ENCODE results near the gene LAPTM5. TPM values are rescaled to one million over a fixed set of nuclear protein-coding genes. Genes with fewer than 3 reads are reported as not detected.

The LAPTM5 gene
- total and polyA plus RNA-seq, 10 of the 15 experiments (the other 5 are each of a cell fraction or from before 2014, with no cell fraction given) = 24.1 to 1,034 (median 687) TPM

GRCh38 chr1:30748098-30748698 is 9.4 kb downstream of the LAPTM5 start:
- no peaks in the 10 kb centered on the region for H3K9me3 ChIP-seq (replicated peaks; ENCODE audit: control insufficient read depth, insufficient read depth, low read length)
- H3K4me3 ChIP-seq = peak overlapping the region; percentile 98
- ATAC-seq (peak; percentile 4), DNase-seq (ENCODE audit: low read depth, low spot score) (no peak), FAIRE-seq (no peak)
- peak overlapping the region; percentile 75 for H3K4me2 ChIP-seq (ENCODE audit: control insufficient read depth, insufficient read depth)
- H3K4me1 ChIP-seq (ENCODE audit: control insufficient read depth, insufficient read depth, low read length) = peaks cover 91% of the 10 kb centered on the region
- no TSS peak for BruUV-seq (replicated peaks)
- H3K27me3 ChIP-seq (replicated peaks in 1 of 2; ENCODE audit: control insufficient read depth in 2 of 2, insufficient read depth in 2 of 2, low read length in 1 of 2) = no peaks in the 10 kb centered on the region
- SMC1A ChIA-PET (ENCODE audit: uncharacterized antibody, unreplicated experiment) = interaction anchor here (0.8 to 24.8 kb wide), 4 partner anchors 11 to 33 kb away, joined by 3 to 556 read pairs (median 344); partner anchors contain the start of genes LAPTM5 and MATN1
- POLR2A ChIA-PET = interaction anchor here (1.7 to 22.5 kb wide), 3 partner anchors 12 to 26 kb away, joined by 3 to 741 read pairs (median 10); partner anchors contain the start of gene LAPTM5
- CTCF ChIA-PET = interaction anchor here (0.8 to 16.5 kb wide), 6 partner anchors 11 to 34 kb away, joined by 3 to 161 read pairs (median 26); partner anchors contain the start of gene MATN1
- H3K27ac ChIP-seq (ENCODE audit: control insufficient read depth, insufficient read depth) = peak overlapping the region; percentile 93
- intact Hi-C loops (cut with micrococcal nuclease; ENCODE audit: unreplicated experiment) (loop anchor here (2.0 kb wide), 1 partner anchor 17 kb away; no protein-coding TSS in a partner anchor), in situ Hi-C loops (cut with MboI) (no loop called here)
- H3K9ac ChIP-seq (ENCODE audit: control insufficient read depth, insufficient read depth, low read length) = peak overlapping the region; percentile 97
- peaks cover 10 to 16% of the 10 kb centered on the region in 2 experiments for H3K36me3 ChIP-seq (ENCODE audit: control insufficient read depth in 2 of 2, insufficient read depth in 2 of 2, low read length in 1 of 2)
- RAD21 ChIA-PET (ENCODE audit: unreplicated experiment) = interaction anchor here (0.8 to 15.3 kb wide), 4 partner anchors 11 to 31 kb away, joined by 4 to 462 read pairs (median 112); partner anchors contain the start of gene LAPTM5
- peaks cover 100% of the 10 kb centered on the region for H3K79me2 ChIP-seq (ENCODE audit: control insufficient read depth, insufficient read depth, low read length)
- 10% methylated on average over 9 of the region's 9 CpGs for WGBS (ENCODE audit: insufficient coverage, insufficient replicate concordance, low lambda C conversion rate, missing lambda C conversion rate)
- no peaks in the 10 kb centered on the region for H4K20me1 ChIP-seq (ENCODE audit: control insufficient read depth, insufficient read depth)
- no peak overlapping the region for H2AFZ ChIP-seq (ENCODE audit: control insufficient read depth, low read depth, low read length)
- TF ChIP-seq CREB1 (IDR thresholded peaks at IDR 0.05; ENCODE audit: low read depth) (no peak), POU2F2 (IDR thresholded peaks at IDR 0.05; ENCODE audit: borderline replicate concordance, low read depth, low read length) (peak; percentile 11; the same call in 1 of the 3 replicates), IKZF2 (IDR thresholded peaks at IDR 0.05) (peak; percentile 31 to 46; a peak in 3 of 4 replicates), USF1 (IDR thresholded peaks at IDR 0.05; ENCODE audit: borderline replicate concordance, extremely low read length, insufficient read depth, low read depth, low read length) (no peak), NR2C1 (IDR thresholded peaks at IDR 0.05) (no peak), ATF2 (IDR thresholded peaks at IDR 0.05; ENCODE audit: low read length) (no peak), ZBED1 (IDR thresholded peaks at IDR 0.05; ENCODE audit: borderline replicate concordance) (peak; percentile 57; the same call in 1 of the 2 replicates), RAD51 (IDR thresholded peaks at IDR 0.05) (no peak), BHLHE40 (IDR thresholded peaks at IDR 0.05; ENCODE audit: borderline replicate concordance in 1 of 2, low read depth in 2 of 2, low read length in 1 of 2) (peak in 1 of 2 experiments; percentile 73; a peak in 1 of 4 replicates), MTA2 (IDR thresholded peaks at IDR 0.05; ENCODE audit: low read depth) (peak; percentile 29; the same call in 1 of the 2 replicates), TARDBP (IDR thresholded peaks at IDR 0.05; ENCODE audit: borderline replicate concordance) (no peak), SMAD5 (IDR thresholded peaks at IDR 0.05; ENCODE audit: low read depth) (peak; percentile 51; the same call in 1 of the 2 replicates)
- TF ChIP-seq, protein P1, sequence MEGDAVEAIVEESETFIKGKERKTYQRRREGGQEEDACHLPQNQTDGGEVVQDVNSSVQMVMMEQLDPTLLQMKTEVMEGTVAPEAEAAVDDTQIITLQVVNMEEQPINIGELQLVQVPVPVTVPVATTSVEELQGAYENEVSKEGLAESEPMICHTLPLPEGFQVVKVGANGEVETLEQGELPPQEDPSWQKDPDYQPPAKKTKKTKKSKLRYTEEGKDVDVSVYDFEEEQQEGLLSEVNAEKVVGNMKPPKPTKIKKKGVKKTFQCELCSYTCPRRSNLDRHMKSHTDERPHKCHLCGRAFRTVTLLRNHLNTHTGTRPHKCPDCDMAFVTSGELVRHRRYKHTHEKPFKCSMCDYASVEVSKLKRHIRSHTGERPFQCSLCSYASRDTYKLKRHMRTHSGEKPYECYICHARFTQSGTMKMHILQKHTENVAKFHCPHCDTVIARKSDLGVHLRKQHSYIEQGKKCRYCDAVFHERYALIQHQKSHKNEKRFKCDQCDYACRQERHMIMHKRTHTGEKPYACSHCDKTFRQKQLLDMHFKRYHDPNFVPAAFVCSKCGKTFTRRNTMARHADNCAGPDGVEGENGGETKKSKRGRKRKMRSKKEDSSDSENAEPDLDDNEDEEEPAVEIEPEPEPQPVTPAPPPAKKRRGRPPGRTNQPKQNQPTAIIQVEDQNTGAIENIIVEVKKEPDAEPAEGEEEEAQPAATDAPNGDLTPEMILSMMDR (IDR thresholded peaks at IDR 0.05 in 2 of 3, conservative IDR thresholded peaks at IDR 0.05 in 1 of 3; ENCODE audit: control insufficient read depth in 2 of 3, extremely low read depth in 1 of 3, insufficient read depth in 1 of 3, low read depth in 3 of 3, low read length in 3 of 3) = no peak
- TF ChIP-seq, protein P2, sequence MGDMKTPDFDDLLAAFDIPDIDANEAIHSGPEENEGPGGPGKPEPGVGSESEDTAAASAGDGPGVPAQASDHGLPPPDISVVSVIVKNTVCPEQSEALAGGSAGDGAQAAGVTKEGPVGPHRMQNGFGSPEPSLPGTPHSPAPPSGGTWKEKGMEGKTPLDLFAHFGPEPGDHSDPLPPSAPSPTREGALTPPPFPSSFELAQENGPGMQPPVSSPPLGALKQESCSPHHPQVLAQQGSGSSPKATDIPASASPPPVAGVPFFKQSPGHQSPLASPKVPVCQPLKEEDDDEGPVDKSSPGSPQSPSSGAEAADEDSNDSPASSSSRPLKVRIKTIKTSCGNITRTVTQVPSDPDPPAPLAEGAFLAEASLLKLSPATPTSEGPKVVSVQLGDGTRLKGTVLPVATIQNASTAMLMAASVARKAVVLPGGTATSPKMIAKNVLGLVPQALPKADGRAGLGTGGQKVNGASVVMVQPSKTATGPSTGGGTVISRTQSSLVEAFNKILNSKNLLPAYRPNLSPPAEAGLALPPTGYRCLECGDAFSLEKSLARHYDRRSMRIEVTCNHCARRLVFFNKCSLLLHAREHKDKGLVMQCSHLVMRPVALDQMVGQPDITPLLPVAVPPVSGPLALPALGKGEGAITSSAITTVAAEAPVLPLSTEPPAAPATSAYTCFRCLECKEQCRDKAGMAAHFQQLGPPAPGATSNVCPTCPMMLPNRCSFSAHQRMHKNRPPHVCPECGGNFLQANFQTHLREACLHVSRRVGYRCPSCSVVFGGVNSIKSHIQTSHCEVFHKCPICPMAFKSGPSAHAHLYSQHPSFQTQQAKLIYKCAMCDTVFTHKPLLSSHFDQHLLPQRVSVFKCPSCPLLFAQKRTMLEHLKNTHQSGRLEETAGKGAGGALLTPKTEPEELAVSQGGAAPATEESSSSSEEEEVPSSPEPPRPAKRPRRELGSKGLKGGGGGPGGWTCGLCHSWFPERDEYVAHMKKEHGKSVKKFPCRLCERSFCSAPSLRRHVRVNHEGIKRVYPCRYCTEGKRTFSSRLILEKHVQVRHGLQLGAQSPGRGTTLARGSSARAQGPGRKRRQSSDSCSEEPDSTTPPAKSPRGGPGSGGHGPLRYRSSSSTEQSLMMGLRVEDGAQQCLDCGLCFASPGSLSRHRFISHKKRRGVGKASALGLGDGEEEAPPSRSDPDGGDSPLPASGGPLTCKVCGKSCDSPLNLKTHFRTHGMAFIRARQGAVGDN (IDR thresholded peaks at IDR 0.05) = peak; percentile 65; the same call in 1 of the 2 replicates

Measured in GM12878 (cell line).